Articular chondrocyte of knee joint (primary cell): ENCODE results near the gene BPIFB4. TPM values are rescaled to one million over a fixed set of nuclear protein-coding genes. Genes with fewer than 3 reads are reported as not detected.

Experiments
- total RNA-seq: library from RNA; depleted of rRNA; stranded (reverse); fragments of >200 nt; gene quantifications from 2 replicates; pipeline ENCODE4 v1.2.3, GENCODE V29; 2012

The BPIFB4 gene
- not detected in 2 replicates for total RNA-seq

DNA sequence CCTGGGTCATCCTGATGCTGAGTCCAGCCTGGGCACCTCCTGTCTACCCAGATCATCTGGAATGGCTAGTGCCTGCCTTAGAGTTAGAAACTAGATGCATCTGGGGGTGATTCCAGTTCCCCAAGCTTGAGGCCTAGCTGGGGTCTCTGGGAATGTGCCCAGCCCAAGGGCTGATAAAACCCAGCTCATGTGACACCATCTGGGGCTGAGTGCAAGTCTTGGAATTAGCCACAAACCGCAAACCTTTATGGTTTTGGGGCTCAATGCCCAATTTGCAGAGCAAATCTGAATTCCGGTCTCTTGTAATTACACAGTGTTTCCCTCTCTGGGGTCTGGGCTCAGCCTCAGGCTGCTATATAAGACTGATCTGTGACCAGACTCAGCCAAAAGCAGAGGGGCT lies at the start of gene BPIFB4:
Gene BPIFB4, plus strand, starts transcription at position 385 of the 400 bp plus-strand sequence. CDS start 1,884 bp downstream, outside the sequence.

DNA sequence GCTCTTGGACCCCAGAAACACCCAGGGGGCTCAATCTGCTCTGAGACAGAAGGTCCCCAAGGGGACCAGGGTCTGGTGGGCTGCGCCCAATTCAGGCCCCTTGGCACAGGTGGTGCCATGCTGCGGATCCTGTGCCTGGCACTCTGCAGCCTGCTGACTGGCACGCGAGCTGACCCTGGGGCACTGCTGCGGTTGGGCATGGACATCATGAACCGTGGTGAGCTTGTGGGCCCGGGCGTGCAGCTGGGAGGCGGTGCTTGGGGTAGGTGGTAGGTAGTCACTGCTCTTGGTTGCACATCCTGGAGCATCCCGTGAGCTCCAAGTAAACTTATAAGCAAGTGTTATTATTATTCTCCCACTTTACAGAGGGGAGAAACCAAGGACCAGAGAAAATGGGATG lies 47.9 kb upstream of the BPIFB4 start, which contains the start of gene BPIFB6:
Gene BPIFB6, plus strand, starts transcription at position 118 of the 400 bp plus-strand sequence. Its CDS starts 0 bp downstream, at position 118.

DNA sequence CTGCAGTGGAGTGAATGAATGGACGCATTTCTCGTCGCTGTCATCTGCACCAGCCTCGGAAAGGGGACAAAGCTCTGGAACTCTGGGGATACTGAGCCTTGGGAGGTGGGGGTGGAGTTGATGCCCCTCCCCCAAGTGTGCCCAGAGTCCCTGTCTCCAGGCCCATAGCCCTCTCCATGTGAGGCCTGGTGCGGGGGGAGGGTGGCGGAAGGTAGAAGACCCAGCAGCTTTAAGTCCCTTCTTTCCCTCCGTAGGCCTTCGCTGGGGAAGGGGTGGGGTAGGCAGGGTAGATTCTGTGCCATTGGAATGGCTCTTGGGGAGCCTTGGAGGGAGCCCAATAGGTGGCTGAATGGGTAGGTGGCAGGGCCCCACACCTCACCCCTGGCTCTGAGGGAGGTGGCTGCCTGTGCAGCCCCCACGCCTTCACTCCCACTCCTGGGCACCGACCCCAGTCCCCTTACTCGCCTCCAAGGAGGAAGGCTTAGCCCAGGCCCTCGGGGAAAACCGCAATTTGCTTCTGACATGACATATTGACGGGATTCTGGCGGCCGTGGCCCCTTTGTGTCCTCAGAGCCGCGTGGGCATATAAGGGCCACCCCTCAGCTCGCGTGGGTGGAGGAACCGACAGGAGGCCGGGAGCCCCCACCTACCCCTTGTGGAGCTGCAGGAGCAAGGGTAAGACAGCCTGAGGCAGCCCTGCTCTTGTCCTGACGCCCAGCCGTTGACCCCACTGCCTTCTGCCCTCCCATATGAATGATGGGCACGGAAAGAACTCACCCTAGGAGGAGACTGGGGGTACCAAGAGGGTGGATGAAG lies 25.9 kb upstream of the BPIFB4 start, which contains the start of gene BPIFB3:
Gene BPIFB3, plus strand, starts transcription at position 613 of the 816 bp plus-strand sequence. CDS start 1,533 bp downstream, outside the sequence.

Other genes with a start within 250 kb of the BPIFB4 start
- gene EFCAB8, start 220.7 kb upstream of the BPIFB4 start, total RNA-seq: 0.22 TPM in 1 of 2 replicates, not detected in the other
- not detected in 2 replicates for gene SUN5, start 75.2 kb upstream of the BPIFB4 start, total RNA-seq
- gene BPIFB2, start 71.9 kb upstream of the BPIFB4 start, total RNA-seq: not detected in 2 replicates
- gene BPIFB6, start 48.0 kb upstream of the BPIFB4 start, total RNA-seq: not detected in 2 replicates
- not detected in 2 replicates for gene BPIFB3, start 25.7 kb upstream of the BPIFB4 start, total RNA-seq
- not detected in 2 replicates for gene BPIFA2, start 88.5 kb downstream of the BPIFB4 start, total RNA-seq
- not detected in 2 replicates for gene BPIFA3, start 137.7 kb downstream of the BPIFB4 start, total RNA-seq
- not detected in 2 replicates for gene BPIFA1, start 156.4 kb downstream of the BPIFB4 start, total RNA-seq
- gene BPIFB1, start 203.6 kb downstream of the BPIFB4 start, total RNA-seq: not detected in 2 replicates